HepG2 (cell line): ENCODE measurements around the gene LRP1-AS. TPM values are rescaled to one million over a fixed set of nuclear protein-coding genes. Genes with fewer than 3 reads are reported as not detected.

ENCODE experiments used
- ATAC-seq: fragments of 200-7000 bp; cut with Tn5 transposase; 3 replicates; pipeline ENCODE4 v1.9.1; 2020; ENCODE audit warnings: mild to moderate bottlenecking, moderate library complexity
- BruUV-seq: library from RNA; stranded (reverse); fragments of 400-500 nt; replicated peaks from 2 replicates; lab custom pipeline; 2021; lab: Mats Ljungman, UMichigan
- CTCF ChIA-PET: fragments of 300-600 bp; formaldehyde crosslinking; extraction: SDS; loops from one replicate; lab custom pipeline; 2021; ENCODE audit warnings: low total read pairs, inconsistent platforms, low intra/inter-chr PET ratio; lab: Yijun Ruan, JAX
- POLR2A ChIA-PET: fragments of 350-600 bp; sonication (Branson Sonifier 250); formaldehyde crosslinking; loops from one replicate; lab custom pipeline; 2020; ENCODE audit warnings: antibody characterized with exemption, inconsistent platforms; lab: Yijun Ruan, JAX
- DNase-seq: peaks from one replicate; pipeline ENCODE4 v3.0.0-alpha.2; 2015; ENCODE audit warnings: low spot score
- FAIRE-seq: peaks from 3 replicates; lab custom pipeline; 2011; peaks lifted over from hg19 to GRCh38; lab: Jason Lieb, UNC
- H2AFZ ChIP-seq: one replicate; pipeline ENCODE4 v1.6.1; 2011; ENCODE audit warnings: low read length, inconsistent platforms
- H3K27ac ChIP-seq: fragments of 300-600 bp; 3 replicates; pipeline ENCODE4 v1.8.0; 2011; ENCODE audit warnings: mixed run types, mild to moderate bottlenecking, mixed read lengths, low read length, inconsistent platforms; ENCODE audit not compliant: insufficient read depth; ENCODE audit errors: extremely low read length
- H3K27me3 ChIP-seq, 2 experiments: fragments of 200-600 bp in 1 of 2; 2 replicates in 1 of 2; 3 replicates in 1 of 2; pipeline versions ENCODE4 v1.6.0 to v1.8.0; 2011; ENCODE audit warnings: low read length in 2 of 2, mild to moderate bottlenecking in 2 of 2, moderate library complexity in 2 of 2, inconsistent platforms in 1 of 2; ENCODE audit not compliant: insufficient read depth in 2 of 2, control insufficient read depth in 1 of 2
- H3K36me3 ChIP-seq, 2 experiments: fragments of 200-600 bp in 1 of 2; replicated peaks in 1 of 2; 2 replicates in 1 of 2; 3 replicates in 1 of 2; pipeline versions ENCODE4 v1.5.1 to v1.8.0; 2011; ENCODE audit warnings: low read length in 2 of 2, inconsistent platforms in 1 of 2; ENCODE audit not compliant: insufficient read depth in 2 of 2, control insufficient read depth in 1 of 2
- H3K4me1 ChIP-seq: 2 replicates; pipeline ENCODE4 v1.5.1; 2012; ENCODE audit warnings: low read length, inconsistent platforms; ENCODE audit not compliant: insufficient read depth
- H3K4me2 ChIP-seq: 2 replicates; pipeline ENCODE4 v1.6.0; 2011; ENCODE audit warnings: low read depth, low read length, inconsistent platforms
- H3K4me3 ChIP-seq, 3 experiments: fragments of 200-600 bp in 1 of 3; sonication (generic), shearing (Covaris generic) in 1 of 3; replicated peaks in 1 of 3; 2 replicates each; pipeline ENCODE4 v1.5.1; 2011 to 2016; ENCODE audit warnings: low read length in 3 of 3, inconsistent platforms in 2 of 3, low read depth in 2 of 3, mild to moderate bottlenecking in 2 of 3, control low read depth in 1 of 3, mixed read lengths in 1 of 3; ENCODE audit not compliant: insufficient read depth in 1 of 3
- H3K79me2 ChIP-seq: one replicate; pipeline ENCODE4 v1.6.1; 2011; ENCODE audit warnings: low read length, inconsistent platforms; ENCODE audit not compliant: insufficient read depth
- H3K9ac ChIP-seq: 2 replicates; pipeline ENCODE4 v1.6.0; 2011; ENCODE audit warnings: mild to moderate bottlenecking, low read depth, low read length, inconsistent platforms; ENCODE audit not compliant: insufficient read depth
- H3K9me3 ChIP-seq: 2 replicates; pipeline ENCODE4 v1.5.1; 2012; ENCODE audit warnings: mild to moderate bottlenecking, low read length
- H4K20me1 ChIP-seq: 2 replicates; pipeline ENCODE4 v1.6.0; 2011; ENCODE audit warnings: inconsistent platforms, mild to moderate bottlenecking, low read length, moderate library complexity; ENCODE audit not compliant: insufficient read depth
- AGO2 ChIP-seq: fragments of 200-400 bp; formaldehyde crosslinking; optimal IDR thresholded peaks from 2 replicates; pipeline ENCODE3; 2017; ENCODE audit warnings: mild to moderate bottlenecking, low read depth, low read length, moderate library complexity
- ARNT ChIP-seq: fragments of 450-650 bp; IDR thresholded peaks from 2 replicates; pipeline ENCODE4 v1.6.1; 2017
- BRCA1 ChIP-seq: sonication (generic); formaldehyde crosslinking; IDR thresholded peaks from 2 replicates; pipeline ENCODE4 v1.4.0; 2020; ENCODE audit warnings: missing genetic modification reagents
- CREB1 ChIP-seq, 2 experiments: fragments of 450-650 bp in 1 of 2; IDR thresholded peaks; 2 replicates each; pipeline ENCODE4 v1.6.1; 2016 to 2017; ENCODE audit warnings: control low read depth in 1 of 2, mild to moderate bottlenecking in 1 of 2, missing compliant biosample characterization in 1 of 2, missing genetic modification characterization in 1 of 2
- ELF3 ChIP-seq: IDR thresholded peaks from 2 replicates; pipeline ENCODE4 v1.6.1; 2016; ENCODE audit warnings: missing genetic modification reagents, missing compliant biosample characterization
- ETV6 ChIP-seq: sonication (generic); formaldehyde crosslinking; conservative IDR thresholded peaks from 2 replicates; pipeline ENCODE4 v1.4.0; 2020; ENCODE audit warnings: missing genetic modification reagents
- HNRNPK ChIP-seq: fragments of 200-400 bp; formaldehyde crosslinking; IDR thresholded peaks from 2 replicates; pipeline ENCODE4 v1.6.1; 2018; ENCODE audit warnings: low read length, low read depth, moderate library complexity, mild to moderate bottlenecking; ENCODE audit not compliant: poor library complexity, severe bottlenecking
- MED1 ChIP-seq: sonication (generic); formaldehyde crosslinking; IDR thresholded peaks from 2 replicates; pipeline ENCODE4 v1.4.0; 2020; ENCODE audit warnings: missing genetic modification reagents
- MXI1 ChIP-seq: IDR thresholded peaks from 3 replicates; pipeline ENCODE4 v1.6.1; 2012; ENCODE audit warnings: low read depth, low read length, inconsistent platforms, borderline replicate concordance
- NR2F6 ChIP-seq, 2 experiments: IDR thresholded peaks; 2 replicates each; pipeline ENCODE4 v1.6.1; 2016; ENCODE audit warnings: antibody characterized with exemption in 1 of 2, mild to moderate bottlenecking in 1 of 2
- PHB2 ChIP-seq: fragments of 450-650 bp; IDR thresholded peaks from 2 replicates; pipeline ENCODE4 v1.6.1; 2018; ENCODE audit not compliant: partially characterized antibody
- POLR2A ChIP-seq, 2 experiments: IDR thresholded peaks; 2 replicates each; pipeline ENCODE4 v1.6.1; 2011; ENCODE audit warnings: low read depth in 2 of 2, low read length in 2 of 2, mild to moderate bottlenecking in 1 of 2, moderate library complexity in 1 of 2; ENCODE audit not compliant: insufficient read depth in 1 of 2
- PRMT3 ChIP-seq: sonication (generic); formaldehyde crosslinking; IDR thresholded peaks from 2 replicates; pipeline ENCODE4 v1.8.1; 2022; ENCODE audit warnings: low read depth, mild to moderate bottlenecking, moderate library complexity, missing genetic modification reagents, borderline replicate concordance
- ZBTB38 ChIP-seq: sonication (generic); formaldehyde crosslinking; IDR thresholded peaks from 2 replicates; pipeline ENCODE4 v1.5.1; 2020; ENCODE audit warnings: mild to moderate bottlenecking, missing genetic modification reagents
- ZNF136 ChIP-seq: sonication (generic); formaldehyde crosslinking; IDR thresholded peaks from 2 replicates; pipeline ENCODE4 v1.8.1; 2022; ENCODE audit warnings: low read depth, mild to moderate bottlenecking, moderate library complexity, missing genetic modification reagents
- ZNF430 ChIP-seq: sonication (generic); formaldehyde crosslinking; IDR thresholded peaks from 2 replicates; pipeline ENCODE4 v1.9.0; 2021; ENCODE audit warnings: mild to moderate bottlenecking, missing genetic modification reagents
- ZNF589 ChIP-seq: sonication (generic); formaldehyde crosslinking; conservative IDR thresholded peaks from 2 replicates; pipeline ENCODE4 v1.8.0; 2022; ENCODE audit warnings: mild to moderate bottlenecking, moderate library complexity, missing genetic modification reagents
- ZNF780A ChIP-seq: sonication (generic); formaldehyde crosslinking; IDR thresholded peaks from 2 replicates; pipeline ENCODE4 v1.8.0; 2022; ENCODE audit warnings: mild to moderate bottlenecking, missing genetic modification reagents, moderate library complexity
- WGBS: methylation state at CpG from one replicate; pipeline ENCODE4 v1.1.6; 2017; ENCODE audit warnings: low lambda C conversion rate; 5-methylcytosine and 5-hydroxymethylcytosine counted together
- in situ Hi-C: cut with HindIII; loops from 2 replicates; pipeline ENCODE4 v1.10.0; 2017; ENCODE audit warnings: low pct_unique_long_range_greater_than_20kb; ENCODE audit not compliant: extremely low pct_ligation_motif_present
- intact Hi-C: fragments of 100-400 bp; cut with micrococcal nuclease; formaldehyde crosslinking; loops from one replicate; pipeline ENCODE4 v1.10.0; 2022; ENCODE audit not compliant: unreplicated experiment
- polyA plus RNA-seq, 8 experiments: library from polyadenylated mRNA; depleted of rRNA in 3 of 8; stranded (reverse) in 7 of 8; unstranded in 1 of 8; fragments of >200 nt; fragmentation: Illumina TruSeq in 4 of 8; extraction: Trizol in 4 of 8; gene quantifications; 2 replicates each; pipeline versions ENCODE4 v1.2.1 to v1.2.3, GENCODE V29; 2011 to 2016; ENCODE audit warnings: low read depth in 4 of 8, missing spikeins in 1 of 8, mixed read lengths in 1 of 8; ENCODE audit not compliant: insufficient read depth in 1 of 8
- total RNA-seq, 5 experiments: library from RNA; depleted of rRNA; stranded (reverse); fragments of >200 nt; fragmentation: Illumina TruSeq; extraction: Trizol; gene quantifications; 2 replicates each; pipeline ENCODE4 v1.2.3, GENCODE V29; 2016; ENCODE audit warnings: low read depth in 1 of 5
- TF ChIP-seq, protein P1 (sequence below): sonication (generic); formaldehyde crosslinking; IDR thresholded peaks from 2 replicates; pipeline ENCODE4 v1.8.1; 2023; ENCODE audit warnings: mild to moderate bottlenecking, moderate library complexity, missing genetic modification reagents
- TF ChIP-seq, protein P2 (sequence below): sonication (generic); formaldehyde crosslinking; IDR thresholded peaks from 2 replicates; pipeline ENCODE4 v1.4.0; 2020; ENCODE audit warnings: missing genetic modification reagents

The LRP1-AS gene
- total and polyA plus RNA-seq, 2 of the 13 experiments (the other 11 are each of a cell fraction or from before 2014, with no cell fraction given), result 0.20 TPM; not detected in 1

DNA sequence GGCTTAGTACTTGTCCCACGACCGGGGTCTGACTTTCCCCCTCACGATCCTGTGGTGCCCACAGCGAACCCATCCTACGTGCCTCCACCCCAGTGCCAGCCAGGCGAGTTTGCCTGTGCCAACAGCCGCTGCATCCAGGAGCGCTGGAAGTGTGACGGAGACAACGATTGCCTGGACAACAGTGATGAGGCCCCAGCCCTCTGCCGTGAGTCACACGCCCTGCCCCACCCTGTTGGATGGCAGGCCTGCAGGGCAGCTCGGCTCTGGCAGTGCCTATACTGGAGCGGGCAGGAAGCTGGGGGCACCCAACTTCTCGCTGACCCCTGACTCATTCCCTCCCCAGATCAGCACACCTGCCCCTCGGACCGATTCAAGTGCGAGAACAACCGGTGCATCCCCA lies 18.3 kb upstream of the LRP1-AS start:
- 95% methylated on average over 10 of the region's 19 CpGs for WGBS

DNA sequence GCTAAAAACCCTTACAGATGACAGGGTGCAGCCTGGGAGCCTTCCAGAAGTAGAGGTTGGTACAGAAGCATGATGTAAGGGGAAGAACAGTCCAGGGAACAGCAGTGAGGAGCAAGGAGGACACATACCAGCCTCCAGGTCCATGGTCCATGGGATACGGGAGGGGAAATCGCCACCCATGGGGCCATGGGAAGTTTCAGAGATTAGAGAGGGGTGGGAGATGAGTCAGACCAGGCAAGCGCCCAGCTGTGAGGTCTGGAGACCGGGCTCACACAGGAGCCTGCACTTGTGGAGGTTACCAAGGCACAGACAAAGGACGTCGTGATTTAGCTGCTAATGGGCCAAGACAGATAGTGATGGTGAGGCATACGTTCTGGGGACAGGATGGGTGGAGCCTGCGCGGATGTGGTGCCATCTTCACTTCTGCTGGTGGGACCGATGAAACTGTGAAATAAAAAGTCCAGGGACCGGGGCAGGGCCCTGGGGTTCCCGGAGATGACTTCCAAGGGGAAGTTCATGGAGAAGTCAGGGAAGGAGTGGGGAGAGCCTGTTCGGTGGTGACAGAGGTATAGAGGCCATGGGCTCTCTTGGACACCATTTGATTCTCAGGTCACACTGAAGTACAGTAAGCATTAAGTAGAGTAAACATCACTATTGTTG lies 17.7 kb upstream of the LRP1-AS start:
- Histone ChIP-seq H3K9me3 (no peaks in the 10 kb centered on the region), H4K20me1 (no peaks in the 10 kb centered on the region), H3K4me1 (no peaks in the 10 kb centered on the region), H3K27ac (no peak overlapping the region), H3K9ac (no peak overlapping the region), H3K4me2 (no peak overlapping the region), H2AFZ (no peak overlapping the region), H3K4me3 (no peak overlapping the region), H3K27me3 (no peaks in the 10 kb centered on the region), H3K36me3 (peaks cover 61 to 91% of the 10 kb centered on the region in 2 experiments), H3K79me2 (no peaks in the 10 kb centered on the region)
- no peak for DNase-seq
- intact Hi-C loops, result no loop called here
- 95% methylated on average over 13 of the region's 13 CpGs for WGBS
- no TSS peak for BruUV-seq
- in situ Hi-C loops, result no loop called here
- ChIA-PET POLR2A (interaction anchor here (3.4 kb wide), 1 partner anchor 16 kb away, joined by 11 read pairs; no protein-coding TSS in a partner anchor), CTCF (no interaction called here)
- ATAC-seq, result no peak
- FAIRE-seq, result no peak
- no peak for TF ChIP-seq HNRNPK
- no peak for TF ChIP-seq ZNF780A (CRISPR knock-in tag)
- no peak for TF ChIP-seq PHB2
- TF ChIP-seq CREB1 (IDR thresholded peaks at IDR 0.05), result no peak
- TF ChIP-seq CREB1 (CRISPR knock-in tag; IDR thresholded peaks at IDR 0.05), result no peak
- no peak for TF ChIP-seq MXI1
- no peak for TF ChIP-seq ELF3
- TF ChIP-seq, protein P1, sequence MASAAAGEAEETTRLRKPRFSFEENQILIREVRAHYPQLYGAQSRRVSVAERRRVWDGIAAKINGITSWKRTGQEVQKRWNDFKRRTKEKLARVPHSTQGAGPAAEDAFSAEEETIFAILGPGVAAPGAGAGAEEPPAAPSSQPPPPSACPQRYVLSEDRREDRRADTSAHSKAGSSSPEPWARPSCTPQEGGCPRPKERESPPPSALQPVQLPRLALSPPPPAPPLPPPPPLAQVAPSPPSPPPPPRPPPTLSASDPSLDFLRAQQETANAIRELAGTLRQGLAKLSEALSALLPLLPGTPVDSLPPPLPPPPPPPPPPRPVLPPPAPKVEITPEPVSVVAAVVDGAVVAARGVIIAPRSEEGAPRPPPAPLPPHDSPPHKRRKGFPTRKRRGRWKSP, result no peak
- TF ChIP-seq, protein P2, sequence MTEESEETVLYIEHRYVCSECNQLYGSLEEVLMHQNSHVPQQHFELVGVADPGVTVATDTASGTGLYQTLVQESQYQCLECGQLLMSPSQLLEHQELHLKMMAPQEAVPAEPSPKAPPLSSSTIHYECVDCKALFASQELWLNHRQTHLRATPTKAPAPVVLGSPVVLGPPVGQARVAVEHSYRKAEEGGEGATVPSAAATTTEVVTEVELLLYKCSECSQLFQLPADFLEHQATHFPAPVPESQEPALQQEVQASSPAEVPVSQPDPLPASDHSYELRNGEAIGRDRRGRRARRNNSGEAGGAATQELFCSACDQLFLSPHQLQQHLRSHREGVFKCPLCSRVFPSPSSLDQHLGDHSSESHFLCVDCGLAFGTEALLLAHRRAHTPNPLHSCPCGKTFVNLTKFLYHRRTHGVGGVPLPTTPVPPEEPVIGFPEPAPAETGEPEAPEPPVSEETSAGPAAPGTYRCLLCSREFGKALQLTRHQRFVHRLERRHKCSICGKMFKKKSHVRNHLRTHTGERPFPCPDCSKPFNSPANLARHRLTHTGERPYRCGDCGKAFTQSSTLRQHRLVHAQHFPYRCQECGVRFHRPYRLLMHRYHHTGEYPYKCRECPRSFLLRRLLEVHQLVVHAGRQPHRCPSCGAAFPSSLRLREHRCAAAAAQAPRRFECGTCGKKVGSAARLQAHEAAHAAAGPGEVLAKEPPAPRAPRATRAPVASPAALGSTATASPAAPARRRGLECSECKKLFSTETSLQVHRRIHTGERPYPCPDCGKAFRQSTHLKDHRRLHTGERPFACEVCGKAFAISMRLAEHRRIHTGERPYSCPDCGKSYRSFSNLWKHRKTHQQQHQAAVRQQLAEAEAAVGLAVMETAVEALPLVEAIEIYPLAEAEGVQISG (CRISPR knock-in tag), result no peak
- TF ChIP-seq ZNF430 (CRISPR knock-in tag), result no peak

More for the DNA sequence above, 18.3 kb upstream of the LRP1-AS start:
- FAIRE-seq (no peak), DNase-seq (no peak), ATAC-seq (no peak)
- ChIA-PET CTCF (no interaction called here), POLR2A (interaction anchor here (3.4 kb wide), 1 partner anchor 17 kb away, joined by 11 read pairs; no protein-coding TSS in a partner anchor)
- Histone ChIP-seq H4K20me1 (no peaks in the 10 kb centered on the region), H3K27ac (no peak overlapping the region), H3K36me3 (peaks cover 58 to 90% of the 10 kb centered on the region in 2 experiments), H3K9me3 (no peaks in the 10 kb centered on the region), H3K9ac (no peak overlapping the region), H2AFZ (no peak overlapping the region), H3K79me2 (no peaks in the 10 kb centered on the region), H3K4me1 (no peaks in the 10 kb centered on the region), H3K27me3 (no peaks in the 10 kb centered on the region), H3K4me3 (no peak overlapping the region), H3K4me2 (no peak overlapping the region)
- intact Hi-C loops (no loop called here), in situ Hi-C loops (no loop called here)
- TF ChIP-seq POLR2A (IDR thresholded peaks at IDR 0.05; ENCODE audit: insufficient read depth in 1 of 2, low read depth in 2 of 2, low read length in 2 of 2) (0 out of 4 replicates have a peak, but pooled peaks of 1 of the 2 experiments have one; percentile 32), ARNT (no peak), BRCA1 (CRISPR knock-in tag) (no peak), MED1 (no peak), ZNF589 (CRISPR knock-in tag) (no peak), PRMT3 (CRISPR knock-in tag) (no peak), ETV6 (CRISPR knock-in tag) (no peak), AGO2 (peak; percentile 71), NR2F6 (IDR thresholded peaks at IDR 0.05) (no peak), NR2F6 (CRISPR knock-in tag; IDR thresholded peaks at IDR 0.05) (no peak), ZBTB38 (CRISPR knock-in tag) (no peak), ZNF136 (CRISPR knock-in tag) (no peak)
- BruUV-seq, result no TSS peak
